HEK293 (cell line): ENCODE results near the gene SLC19A2.

Experiments used
- CTCF ChIA-PET: fragments of 350-600 bp; formaldehyde crosslinking; extraction: SDS; loops from one replicate; lab custom pipeline; 2021; ENCODE audit warnings: antibody characterized with exemption; lab: Yijun Ruan, JAX
- POLR2A ChIA-PET: fragments of 300-600 bp; formaldehyde crosslinking; extraction: SDS; loops from one replicate; lab custom pipeline; 2020; ENCODE audit warnings: antibody characterized with exemption, inconsistent platforms; lab: Yijun Ruan, JAX
- H3K27ac ChIP-seq: fragments of 200-500 bp; sonication (Bioruptor generic); 2 replicates; pipeline ENCODE4 v1.5.1; 2014; ENCODE audit warnings: low read depth, low read length, control low read depth, inconsistent platforms; ENCODE audit errors: extremely low read depth
- H3K36me3 ChIP-seq, 2 experiments: fragments of 200-500 bp in 1 of 2; sonication (Bioruptor generic) in 1 of 2; 1 replicate in 1 of 2; 2 replicates in 1 of 2; pipeline ENCODE4 v1.5.1; 2014 to 2017; ENCODE audit warnings: inconsistent platforms in 2 of 2, low read length in 2 of 2; ENCODE audit not compliant: control insufficient read depth in 2 of 2, insufficient read depth in 1 of 2
- H3K4me1 ChIP-seq: fragments of 200-500 bp; sonication (Bioruptor generic); 2 replicates; pipeline ENCODE4 v1.5.1; 2014; ENCODE audit warnings: mild to moderate bottlenecking, low read length, inconsistent platforms; ENCODE audit not compliant: control insufficient read depth, insufficient read depth
- H3K4me3 ChIP-seq: 2 replicates; pipeline ENCODE4 v1.5.1; 2011; ENCODE audit warnings: low read depth, mild to moderate bottlenecking, control low read depth, low read length, moderate library complexity
- H3K9me3 ChIP-seq: fragments of 200-500 bp; sonication (Bioruptor generic); 2 replicates; pipeline ENCODE4 v1.5.1; 2014; ENCODE audit warnings: low read depth, low read length, inconsistent platforms; ENCODE audit not compliant: control insufficient read depth, insufficient read depth
- BCL11B ChIP-seq: fragments of 450-650 bp; formaldehyde crosslinking; IDR thresholded peaks from 2 replicates; pipeline ENCODE4 v1.5.1; 2016; ENCODE audit warnings: low read depth, missing biosample characterization, missing genetic modification characterization
- GLIS2 ChIP-seq: fragments of 450-650 bp; formaldehyde crosslinking; IDR thresholded peaks from 2 replicates; pipeline ENCODE4 v1.5.1; 2016; ENCODE audit warnings: missing biosample characterization, missing genetic modification characterization
- HOXA7 ChIP-seq: sonication (generic); formaldehyde crosslinking; IDR thresholded peaks from 2 replicates; pipeline ENCODE4 v1.8.1; 2022; ENCODE audit warnings: missing genetic modification reagents, borderline replicate concordance
- KLF10 ChIP-seq: fragments of 450-650 bp; IDR thresholded peaks from 2 replicates; pipeline ENCODE4 v1.5.1; 2018; ENCODE audit warnings: missing biosample characterization, mild to moderate bottlenecking, missing genetic modification characterization
- KLF16 ChIP-seq: fragments of 450-650 bp; formaldehyde crosslinking; IDR thresholded peaks from 2 replicates; pipeline ENCODE4 v1.5.1; 2017; ENCODE audit warnings: missing biosample characterization, missing genetic modification characterization
- RBAK ChIP-seq: fragments of 450-650 bp; formaldehyde crosslinking; IDR thresholded peaks from 2 replicates; pipeline ENCODE4 v1.5.1; 2016; ENCODE audit warnings: missing biosample characterization, missing genetic modification characterization
- SCRT2 ChIP-seq: fragments of 450-650 bp; formaldehyde crosslinking; IDR thresholded peaks from 2 replicates; pipeline ENCODE4 v1.5.1; 2016; ENCODE audit warnings: missing biosample characterization, missing genetic modification characterization
- SP2 ChIP-seq: fragments of 450-650 bp; formaldehyde crosslinking; IDR thresholded peaks from 2 replicates; pipeline ENCODE4 v1.5.1; 2016; ENCODE audit warnings: missing biosample characterization, missing genetic modification characterization
- SP7 ChIP-seq: fragments of 450-650 bp; formaldehyde crosslinking; IDR thresholded peaks from 2 replicates; pipeline ENCODE4 v1.5.1; 2016; ENCODE audit warnings: missing biosample characterization, missing genetic modification characterization
- ZFP3 ChIP-seq: fragments of 450-650 bp; formaldehyde crosslinking; IDR thresholded peaks from 2 replicates; pipeline ENCODE4 v1.5.1; 2016; ENCODE audit warnings: low read depth, missing biosample characterization, missing genetic modification characterization
- ZFP69B ChIP-seq: fragments of 450-650 bp; formaldehyde crosslinking; IDR thresholded peaks from 2 replicates; pipeline ENCODE4 v1.5.1; 2016; ENCODE audit warnings: missing biosample characterization, missing genetic modification characterization
- ZNF174 ChIP-seq: fragments of 450-650 bp; formaldehyde crosslinking; IDR thresholded peaks from 2 replicates; pipeline ENCODE4 v1.5.0; 2017; ENCODE audit warnings: missing biosample characterization, mild to moderate bottlenecking, missing genetic modification characterization
- ZNF350 ChIP-seq: fragments of 450-650 bp; formaldehyde crosslinking; IDR thresholded peaks from 2 replicates; pipeline ENCODE4 v1.5.0; 2017; ENCODE audit warnings: missing biosample characterization, mild to moderate bottlenecking, missing genetic modification characterization
- ZNF426 ChIP-seq: fragments of 450-650 bp; formaldehyde crosslinking; IDR thresholded peaks from 2 replicates; pipeline ENCODE4 v1.5.1; 2017; ENCODE audit warnings: missing biosample characterization, missing genetic modification characterization, mild to moderate bottlenecking, inconsistent platforms, moderate library complexity
- ZNF48 ChIP-seq: fragments of 450-650 bp; formaldehyde crosslinking; IDR thresholded peaks from 2 replicates; pipeline ENCODE4 v1.5.1; 2016; ENCODE audit warnings: missing biosample characterization, missing genetic modification characterization
- ZNF501 ChIP-seq: fragments of 450-650 bp; formaldehyde crosslinking; IDR thresholded peaks from 2 replicates; pipeline ENCODE4 v1.5.1; 2016; ENCODE audit warnings: missing biosample characterization, missing genetic modification characterization
- ZNF521 ChIP-seq: fragments of 450-650 bp; formaldehyde crosslinking; IDR thresholded peaks from 2 replicates; pipeline ENCODE4 v1.5.1; 2017; ENCODE audit warnings: missing biosample characterization, mild to moderate bottlenecking, missing genetic modification characterization
- ZNF544 ChIP-seq: fragments of 450-650 bp; formaldehyde crosslinking; IDR thresholded peaks from 2 replicates; pipeline ENCODE4 v1.5.0; 2017; ENCODE audit warnings: missing biosample characterization, missing genetic modification characterization
- ZNF596 ChIP-seq: fragments of 450-650 bp; IDR thresholded peaks from 2 replicates; pipeline ENCODE4 v1.5.0; 2018; ENCODE audit warnings: missing biosample characterization, mild to moderate bottlenecking, missing genetic modification characterization, moderate library complexity
- ZNF621 ChIP-seq: fragments of 450-650 bp; formaldehyde crosslinking; IDR thresholded peaks from 2 replicates; pipeline ENCODE4 v1.5.1; 2017; ENCODE audit warnings: missing biosample characterization, missing genetic modification characterization
- ZNF660 ChIP-seq: fragments of 450-650 bp; IDR thresholded peaks from 2 replicates; pipeline ENCODE4 v1.5.1; 2018; ENCODE audit warnings: missing biosample characterization, mild to moderate bottlenecking, missing genetic modification characterization
- ZNF76 ChIP-seq: fragments of 450-650 bp; formaldehyde crosslinking; IDR thresholded peaks from 2 replicates; pipeline ENCODE4; 2016; ENCODE audit warnings: low read depth, missing biosample characterization, missing genetic modification characterization, borderline replicate concordance
- ZNF830 ChIP-seq: fragments of 450-650 bp; IDR thresholded peaks from 2 replicates; pipeline ENCODE4 v1.5.0; 2018; ENCODE audit warnings: missing biosample characterization, missing genetic modification characterization, low read depth, mild to moderate bottlenecking, moderate library complexity
- ZSCAN30 ChIP-seq: fragments of 450-650 bp; IDR thresholded peaks from 2 replicates; pipeline ENCODE4 v1.5.1; 2018; ENCODE audit warnings: missing biosample characterization, mild to moderate bottlenecking, missing genetic modification characterization, moderate library complexity
- TF ChIP-seq, protein P1 (sequence below): fragments of 450-650 bp; formaldehyde crosslinking; IDR thresholded peaks from 2 replicates; pipeline ENCODE4 v1.5.1; 2017; ENCODE audit warnings: missing biosample characterization, missing genetic modification characterization
- TF ChIP-seq, protein P2 (sequence below): fragments of 450-650 bp; formaldehyde crosslinking; IDR thresholded peaks from 2 replicates; pipeline ENCODE4 v1.5.1; 2016; ENCODE audit warnings: missing biosample characterization, missing genetic modification characterization
- TF ChIP-seq, protein P3 (sequence below): fragments of 450-650 bp; formaldehyde crosslinking; IDR thresholded peaks from 2 replicates; pipeline ENCODE4 v1.5.1; 2016; ENCODE audit warnings: missing biosample characterization, missing genetic modification characterization
- TF ChIP-seq, protein P4 (sequence below): fragments of 450-650 bp; formaldehyde crosslinking; conservative IDR thresholded peaks from 2 replicates; pipeline ENCODE4 v1.5.1; 2016; ENCODE audit warnings: low read depth, missing biosample characterization, missing genetic modification characterization

Gene SLC19A2

GRCh38 chr1:169427081-169427641, 58.6 kb downstream of the SLC19A2 start, which contains the start of gene CCDC181 (continued):
- TF ChIP-seq ZNF660 (tag by site-specific recombination), result no peak
- no peak for TF ChIP-seq ZNF426
- no peak for TF ChIP-seq RBAK (tag by site-specific recombination)
- no peak for TF ChIP-seq ZNF596
- TF ChIP-seq HOXA7, result no peak
- TF ChIP-seq ZNF521 (tag by site-specific recombination), result no peak
- TF ChIP-seq ZNF544 (tag by site-specific recombination), result no peak
- TF ChIP-seq ZNF621 (tag by site-specific recombination), result no peak
- TF ChIP-seq KLF16, result no peak; the same call in 1 of the 2 replicates
- no peak for TF ChIP-seq ZFP69B
- no peak for TF ChIP-seq BCL11B (tag by site-specific recombination)
- TF ChIP-seq, protein P1, sequence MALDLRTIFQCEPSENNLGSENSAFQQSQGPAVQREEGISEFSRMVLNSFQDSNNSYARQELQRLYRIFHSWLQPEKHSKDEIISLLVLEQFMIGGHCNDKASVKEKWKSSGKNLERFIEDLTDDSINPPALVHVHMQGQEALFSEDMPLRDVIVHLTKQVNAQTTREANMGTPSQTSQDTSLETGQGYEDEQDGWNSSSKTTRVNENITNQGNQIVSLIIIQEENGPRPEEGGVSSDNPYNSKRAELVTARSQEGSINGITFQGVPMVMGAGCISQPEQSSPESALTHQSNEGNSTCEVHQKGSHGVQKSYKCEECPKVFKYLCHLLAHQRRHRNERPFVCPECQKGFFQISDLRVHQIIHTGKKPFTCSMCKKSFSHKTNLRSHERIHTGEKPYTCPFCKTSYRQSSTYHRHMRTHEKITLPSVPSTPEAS (tag by site-specific recombination), result no peak
- no peak for TF ChIP-seq ZNF174 (tag by site-specific recombination)
- TF ChIP-seq GLIS2 (tag by site-specific recombination), result no peak
- TF ChIP-seq ZFP3 (tag by site-specific recombination), result no peak
- no peak for TF ChIP-seq ZSCAN30 (tag by site-specific recombination)
- 0 out of 2 replicates have a peak, but pooled peaks have one; percentile 18 for TF ChIP-seq SP7 (tag by site-specific recombination)
- no peak for TF ChIP-seq ZNF76 (tag by site-specific recombination)

DNA sequence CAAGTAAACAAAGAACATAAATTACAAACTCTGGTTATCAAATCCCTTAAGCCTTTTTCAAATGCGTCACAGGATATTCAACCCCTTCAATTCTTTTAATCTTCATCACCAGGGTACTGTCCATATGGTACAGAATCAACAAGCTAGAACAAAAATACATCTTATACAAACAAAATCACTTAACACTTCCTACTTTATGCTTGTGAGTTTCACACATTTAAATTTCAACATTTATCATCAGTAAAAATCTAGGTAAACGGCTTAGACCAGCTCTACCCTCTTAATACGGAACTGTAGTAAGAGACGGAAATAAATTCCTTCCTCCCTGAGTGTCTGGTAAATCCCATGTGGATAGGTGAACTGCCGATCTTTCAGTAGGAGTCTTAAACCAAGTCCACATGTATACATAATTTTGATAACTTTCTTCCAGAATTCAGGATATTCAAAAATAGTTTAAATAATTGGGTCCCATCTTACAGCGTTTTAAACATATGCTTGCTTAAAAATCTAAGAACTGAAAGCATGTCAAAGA, 59.5 kb downstream of the SLC19A2 start:
- POLR2A ChIA-PET, result interaction anchor here (1.2 to 1.6 kb wide), 2 partner anchors 58 to 60 kb away, joined by 4 to 11 read pairs; partner anchors contain the start of genes BLZF1, NME7 and SLC19A2
- no peaks in the 10 kb centered on the region for H3K4me1 ChIP-seq
- H3K9me3 ChIP-seq, result no peaks in the 10 kb centered on the region
- H3K36me3 ChIP-seq, result no peaks in the 10 kb centered on the region
- CTCF ChIA-PET, result interaction anchor here (1.0 kb wide), 1 partner anchor 823 kb away, joined by 4 read pairs; no protein-coding TSS in a partner anchor
- peak overlapping the region; percentile 9; the same call in 1 of the 2 replicates for H3K4me3 ChIP-seq
- H3K27ac ChIP-seq, result no peak overlapping the region
- TF ChIP-seq SP2 (tag by site-specific recombination) (no peak), ZNF174 (tag by site-specific recombination) (no peak), ZNF830 (tag by site-specific recombination) (no peak), ZNF501 (tag by site-specific recombination) (no peak), ZNF48 (tag by site-specific recombination) (no peak), ZNF350 (tag by site-specific recombination) (no peak), SCRT2 (tag by site-specific recombination) (peak; percentile 52; the same call in 1 of the 2 replicates), KLF10 (tag by site-specific recombination) (no peak)
- TF ChIP-seq, protein P2, sequence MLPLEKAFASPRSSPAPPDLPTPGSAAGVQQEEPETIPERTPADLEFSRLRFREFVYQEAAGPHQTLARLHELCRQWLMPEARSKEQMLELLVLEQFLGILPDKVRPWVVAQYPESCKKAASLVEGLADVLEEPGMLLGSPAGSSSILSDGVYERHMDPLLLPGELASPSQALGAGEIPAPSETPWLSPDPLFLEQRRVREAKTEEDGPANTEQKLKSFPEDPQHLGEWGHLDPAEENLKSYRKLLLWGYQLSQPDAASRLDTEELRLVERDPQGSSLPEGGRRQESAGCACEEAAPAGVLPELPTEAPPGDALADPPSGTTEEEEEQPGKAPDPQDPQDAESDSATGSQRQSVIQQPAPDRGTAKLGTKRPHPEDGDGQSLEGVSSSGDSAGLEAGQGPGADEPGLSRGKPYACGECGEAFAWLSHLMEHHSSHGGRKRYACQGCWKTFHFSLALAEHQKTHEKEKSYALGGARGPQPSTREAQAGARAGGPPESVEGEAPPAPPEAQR, result no peak
- TF ChIP-seq, protein P3, sequence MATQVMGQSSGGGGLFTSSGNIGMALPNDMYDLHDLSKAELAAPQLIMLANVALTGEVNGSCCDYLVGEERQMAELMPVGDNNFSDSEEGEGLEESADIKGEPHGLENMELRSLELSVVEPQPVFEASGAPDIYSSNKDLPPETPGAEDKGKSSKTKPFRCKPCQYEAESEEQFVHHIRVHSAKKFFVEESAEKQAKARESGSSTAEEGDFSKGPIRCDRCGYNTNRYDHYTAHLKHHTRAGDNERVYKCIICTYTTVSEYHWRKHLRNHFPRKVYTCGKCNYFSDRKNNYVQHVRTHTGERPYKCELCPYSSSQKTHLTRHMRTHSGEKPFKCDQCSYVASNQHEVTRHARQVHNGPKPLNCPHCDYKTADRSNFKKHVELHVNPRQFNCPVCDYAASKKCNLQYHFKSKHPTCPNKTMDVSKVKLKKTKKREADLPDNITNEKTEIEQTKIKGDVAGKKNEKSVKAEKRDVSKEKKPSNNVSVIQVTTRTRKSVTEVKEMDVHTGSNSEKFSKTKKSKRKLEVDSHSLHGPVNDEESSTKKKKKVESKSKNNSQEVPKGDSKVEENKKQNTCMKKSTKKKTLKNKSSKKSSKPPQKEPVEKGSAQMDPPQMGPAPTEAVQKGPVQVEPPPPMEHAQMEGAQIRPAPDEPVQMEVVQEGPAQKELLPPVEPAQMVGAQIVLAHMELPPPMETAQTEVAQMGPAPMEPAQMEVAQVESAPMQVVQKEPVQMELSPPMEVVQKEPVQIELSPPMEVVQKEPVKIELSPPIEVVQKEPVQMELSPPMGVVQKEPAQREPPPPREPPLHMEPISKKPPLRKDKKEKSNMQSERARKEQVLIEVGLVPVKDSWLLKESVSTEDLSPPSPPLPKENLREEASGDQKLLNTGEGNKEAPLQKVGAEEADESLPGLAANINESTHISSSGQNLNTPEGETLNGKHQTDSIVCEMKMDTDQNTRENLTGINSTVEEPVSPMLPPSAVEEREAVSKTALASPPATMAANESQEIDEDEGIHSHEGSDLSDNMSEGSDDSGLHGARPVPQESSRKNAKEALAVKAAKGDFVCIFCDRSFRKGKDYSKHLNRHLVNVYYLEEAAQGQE (tag by site-specific recombination), result no peak
- TF ChIP-seq, protein P4, sequence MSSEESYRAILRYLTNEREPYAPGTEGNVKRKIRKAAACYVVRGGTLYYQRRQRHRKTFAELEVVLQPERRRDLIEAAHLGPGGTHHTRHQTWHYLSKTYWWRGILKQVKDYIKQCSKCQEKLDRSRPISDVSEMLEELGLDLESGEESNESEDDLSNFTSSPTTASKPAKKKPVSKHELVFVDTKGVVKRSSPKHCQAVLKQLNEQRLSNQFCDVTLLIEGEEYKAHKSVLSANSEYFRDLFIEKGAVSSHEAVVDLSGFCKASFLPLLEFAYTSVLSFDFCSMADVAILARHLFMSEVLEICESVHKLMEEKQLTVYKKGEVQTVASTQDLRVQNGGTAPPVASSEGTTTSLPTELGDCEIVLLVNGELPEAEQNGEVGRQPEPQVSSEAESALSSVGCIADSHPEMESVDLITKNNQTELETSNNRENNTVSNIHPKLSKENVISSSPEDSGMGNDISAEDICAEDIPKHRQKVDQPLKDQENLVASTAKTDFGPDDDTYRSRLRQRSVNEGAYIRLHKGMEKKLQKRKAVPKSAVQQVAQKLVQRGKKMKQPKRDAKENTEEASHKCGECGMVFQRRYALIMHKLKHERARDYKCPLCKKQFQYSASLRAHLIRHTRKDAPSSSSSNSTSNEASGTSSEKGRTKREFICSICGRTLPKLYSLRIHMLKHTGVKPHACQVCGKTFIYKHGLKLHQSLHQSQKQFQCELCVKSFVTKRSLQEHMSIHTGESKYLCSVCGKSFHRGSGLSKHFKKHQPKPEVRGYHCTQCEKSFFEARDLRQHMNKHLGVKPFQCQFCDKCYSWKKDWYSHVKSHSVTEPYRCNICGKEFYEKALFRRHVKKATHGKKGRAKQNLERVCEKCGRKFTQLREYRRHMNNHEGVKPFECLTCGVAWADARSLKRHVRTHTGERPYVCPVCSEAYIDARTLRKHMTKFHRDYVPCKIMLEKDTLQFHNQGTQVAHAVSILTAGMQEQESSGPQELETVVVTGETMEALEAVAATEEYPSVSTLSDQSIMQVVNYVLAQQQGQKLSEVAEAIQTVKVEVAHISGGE (tag by site-specific recombination), result 0 out of 2 replicates have a peak, but pooled peaks have one; percentile 33
